ENCODE data around the gene MESD.

MESD gene

GRCh38 chr15:80953001-80953952 is 36.3 kb downstream of the MESD start:
- no peaks in the 10 kb centered on the region for H3K9me3 Mint-ChIP-seq
- peaks cover 18% of the 10 kb centered on the region for H3K36me3 Mint-ChIP-seq (ENCODE audit: low read depth)
- no peaks in the 10 kb centered on the region for H3K27me3 Mint-ChIP-seq (ENCODE audit: low read depth)
- peaks cover 8% of the 10 kb centered on the region for H3K4me1 Mint-ChIP-seq (ENCODE audit: low read depth)
- DNase-seq (ENCODE audit: low spot score), result no peak
- H3K4me3 Mint-ChIP-seq, result no peak overlapping the region
- no peak overlapping the region for H3K27ac Mint-ChIP-seq

DNA sequence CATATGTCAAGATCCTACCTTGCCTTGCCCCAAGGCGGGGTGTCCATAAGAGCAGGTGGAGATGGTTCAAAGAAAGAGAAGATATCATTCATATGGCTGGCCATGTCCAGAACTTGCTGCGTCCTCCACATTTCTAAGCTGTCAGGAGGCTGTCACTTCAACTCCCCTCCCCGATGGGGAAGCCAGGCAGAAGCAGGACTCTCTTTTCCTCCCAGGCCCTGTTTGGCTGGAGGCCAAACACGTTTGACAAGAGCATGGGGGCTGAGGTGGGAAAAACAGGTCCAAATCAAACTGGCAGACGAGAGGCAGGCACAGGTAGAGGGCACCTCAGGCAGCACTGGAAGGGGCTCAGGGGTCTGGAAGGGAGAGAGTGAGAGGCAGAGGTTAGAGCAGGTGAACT is 37.7 kb downstream of the MESD start:
- H3K4me1 Mint-ChIP-seq (ENCODE audit: low read depth), result peaks cover 3% of the 10 kb centered on the region
- H3K4me3 Mint-ChIP-seq, result no peak overlapping the region
- H3K27ac Mint-ChIP-seq, result no peak overlapping the region
- DNase-seq (ENCODE audit: low spot score), result no peak
- peaks cover 16% of the 10 kb centered on the region for H3K36me3 Mint-ChIP-seq (ENCODE audit: low read depth)
- H3K9me3 Mint-ChIP-seq, result no peaks in the 10 kb centered on the region
- H3K27me3 Mint-ChIP-seq (ENCODE audit: low read depth), result no peaks in the 10 kb centered on the region

GRCh38 chr15:80950291-80951078 is 39.1 kb downstream of the MESD start:
- Mint-ChIP-seq H3K27me3 (ENCODE audit: low read depth) (no peaks in the 10 kb centered on the region), H3K4me3 (no peak overlapping the region), H3K9me3 (no peaks in the 10 kb centered on the region), H3K27ac (no peak overlapping the region), H3K36me3 (ENCODE audit: low read depth) (peaks cover 19% of the 10 kb centered on the region), H3K4me1 (ENCODE audit: low read depth) (no peaks in the 10 kb centered on the region)
- DNase-seq (ENCODE audit: low spot score), result no peak

DNA sequence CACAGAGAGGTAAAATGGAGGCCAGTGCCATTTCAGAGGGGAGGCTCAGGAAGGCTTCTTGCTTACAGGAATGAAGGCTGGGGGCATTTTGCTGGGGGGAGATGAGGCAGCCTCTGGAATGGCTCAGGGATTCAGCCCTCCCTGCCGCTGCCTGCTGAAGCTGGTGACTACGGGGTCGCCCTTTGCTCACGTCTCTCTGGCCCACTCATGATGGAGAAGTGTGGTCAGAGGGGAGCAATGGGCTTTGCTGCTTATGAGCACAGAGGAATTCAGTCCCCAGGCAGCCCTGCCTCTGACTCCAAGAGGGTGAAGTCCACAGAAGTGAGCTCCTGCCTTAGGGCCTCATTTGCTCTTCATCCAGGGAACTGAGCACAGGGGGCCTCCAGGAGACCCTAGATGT is 39.9 kb downstream of the MESD start:
- Mint-ChIP-seq H3K4me3 (no peak overlapping the region), H3K27me3 (ENCODE audit: low read depth) (no peaks in the 10 kb centered on the region), H3K9me3 (no peaks in the 10 kb centered on the region), H3K27ac (no peak overlapping the region), H3K36me3 (ENCODE audit: low read depth) (peaks cover 19% of the 10 kb centered on the region), H3K4me1 (ENCODE audit: low read depth) (no peaks in the 10 kb centered on the region)
- DNase-seq (ENCODE audit: low spot score), result no peak

- Mint-ChIP-seq H3K4me1 (ENCODE audit: low read depth) (no peaks in the 10 kb centered on the region), H3K9me3 (no peaks in the 10 kb centered on the region), H3K36me3 (ENCODE audit: low read depth) (peaks cover 21% of the 10 kb centered on the region), H3K27ac (no peak overlapping the region), H3K4me3 (no peak overlapping the region), H3K27me3 (ENCODE audit: low read depth) (no peaks in the 10 kb centered on the region)
- DNase-seq (ENCODE audit: low spot score), result no peak
These were observed 40.8 kb downstream of the MESD start for GRCh38 chr15:80948651-80949292.

DNA sequence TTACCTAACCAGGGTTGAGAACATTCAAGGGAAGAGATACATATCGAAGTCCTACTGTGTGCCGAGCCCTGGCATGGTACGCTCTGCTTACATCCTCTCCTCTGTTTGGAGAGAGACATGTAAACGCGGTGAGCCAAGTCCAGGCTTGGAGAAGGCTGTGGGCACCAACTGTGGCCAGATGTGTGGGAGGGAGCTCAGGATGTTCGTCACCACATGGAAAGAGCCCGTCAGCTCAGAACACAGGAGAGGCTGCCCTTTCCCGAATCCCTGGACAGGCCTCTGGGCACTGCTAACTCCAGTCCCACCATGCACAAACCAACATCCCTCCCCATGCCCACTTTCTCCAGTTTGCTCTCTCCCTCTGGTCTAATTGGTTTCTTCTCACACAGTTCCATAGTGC is 43.0 kb downstream of the MESD start:
- H3K4me3 Mint-ChIP-seq, result no peak overlapping the region
- H3K36me3 Mint-ChIP-seq (ENCODE audit: low read depth), result peaks cover 16% of the 10 kb centered on the region
- no peak overlapping the region for H3K27ac Mint-ChIP-seq
- DNase-seq (ENCODE audit: low spot score), result no peak
- H3K27me3 Mint-ChIP-seq (ENCODE audit: low read depth), result no peaks in the 10 kb centered on the region
- H3K4me1 Mint-ChIP-seq (ENCODE audit: low read depth), result no peaks in the 10 kb centered on the region
- no peaks in the 10 kb centered on the region for H3K9me3 Mint-ChIP-seq

DNA sequence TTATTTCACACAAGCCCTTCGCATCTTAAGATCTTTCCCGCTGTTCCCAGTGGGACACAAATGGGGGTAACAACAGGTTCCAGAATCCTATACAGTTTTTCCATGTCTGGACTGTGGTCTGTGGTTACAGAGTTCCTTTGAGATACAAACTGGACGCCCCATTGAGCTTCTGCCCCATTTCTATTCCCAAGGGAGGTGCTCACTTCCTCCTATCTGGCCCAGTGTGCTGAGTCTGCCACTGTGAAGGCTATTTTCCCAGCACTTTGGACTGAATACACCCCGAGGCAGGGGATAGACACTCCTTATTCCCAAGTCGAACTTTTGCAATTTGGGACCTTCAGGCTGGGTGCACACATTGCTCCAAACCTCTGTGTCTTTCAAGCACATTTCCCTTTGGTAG is 44.0 kb downstream of the MESD start:
- DNase-seq (ENCODE audit: low spot score), result no peak
- Mint-ChIP-seq H3K4me3 (no peak overlapping the region), H3K27me3 (ENCODE audit: low read depth) (no peaks in the 10 kb centered on the region), H3K4me1 (ENCODE audit: low read depth) (no peaks in the 10 kb centered on the region), H3K27ac (no peak overlapping the region), H3K9me3 (no peaks in the 10 kb centered on the region), H3K36me3 (ENCODE audit: low read depth) (peaks cover 14% of the 10 kb centered on the region)

- H3K9me3 Mint-ChIP-seq, result no peaks in the 10 kb centered on the region
- no peaks in the 10 kb centered on the region for H3K27me3 Mint-ChIP-seq (ENCODE audit: low read depth)
- no peak overlapping the region for H3K27ac Mint-ChIP-seq
- H3K4me3 Mint-ChIP-seq, result no peak overlapping the region
- no peak for DNase-seq (ENCODE audit: low spot score)
- H3K36me3 Mint-ChIP-seq (ENCODE audit: low read depth), result peaks cover 12% of the 10 kb centered on the region
- no peaks in the 10 kb centered on the region for H3K4me1 Mint-ChIP-seq (ENCODE audit: low read depth)
These were observed 44.8 kb downstream of the MESD start for GRCh38 chr15:80944818-80945217.

- peaks cover 11% of the 10 kb centered on the region for H3K36me3 Mint-ChIP-seq (ENCODE audit: low read depth)
These were observed 46.7 kb downstream of the MESD start for GRCh38 chr15:80942746-80943565.

GRCh38 chr15:80942266-80942665 is 47.4 kb downstream of the MESD start:
- no peaks in the 10 kb centered on the region for H3K4me1 Mint-ChIP-seq (ENCODE audit: low read depth)
- H3K4me3 Mint-ChIP-seq, result no peak overlapping the region
- H3K27me3 Mint-ChIP-seq (ENCODE audit: low read depth), result no peaks in the 10 kb centered on the region
- H3K36me3 Mint-ChIP-seq (ENCODE audit: low read depth), result peaks cover 9% of the 10 kb centered on the region
- H3K27ac Mint-ChIP-seq, result no peak overlapping the region
- H3K9me3 Mint-ChIP-seq, result no peaks in the 10 kb centered on the region
- DNase-seq (ENCODE audit: low spot score), result no peak

More at GRCh38 chr15:80942746-80943565, 46.7 kb downstream of the MESD start:
- Mint-ChIP-seq H3K27me3 (ENCODE audit: low read depth) (no peaks in the 10 kb centered on the region), H3K27ac (no peak overlapping the region), H3K9me3 (no peaks in the 10 kb centered on the region), H3K4me3 (no peak overlapping the region), H3K4me1 (ENCODE audit: low read depth) (no peaks in the 10 kb centered on the region)
- DNase-seq (ENCODE audit: low spot score), result no peak

- no peak overlapping the region for H3K4me3 Mint-ChIP-seq
- H3K9me3 Mint-ChIP-seq, result no peaks in the 10 kb centered on the region
- no peak overlapping the region for H3K27ac Mint-ChIP-seq
- H3K36me3 Mint-ChIP-seq (ENCODE audit: low read depth), result peaks cover 7% of the 10 kb centered on the region
- H3K4me1 Mint-ChIP-seq (ENCODE audit: low read depth), result no peaks in the 10 kb centered on the region
- no peaks in the 10 kb centered on the region for H3K27me3 Mint-ChIP-seq (ENCODE audit: low read depth)
- no peak for DNase-seq (ENCODE audit: low spot score)
These were observed 48.8 kb downstream of the MESD start for GRCh38 chr15:80940851-80941250.

- Mint-ChIP-seq H3K4me1 (ENCODE audit: low read depth) (no peaks in the 10 kb centered on the region), H3K4me3 (no peak overlapping the region), H3K27me3 (ENCODE audit: low read depth) (no peaks in the 10 kb centered on the region), H3K36me3 (ENCODE audit: low read depth) (peaks cover 6% of the 10 kb centered on the region), H3K27ac (no peak overlapping the region), H3K9me3 (no peaks in the 10 kb centered on the region)
- no peak for DNase-seq (ENCODE audit: low spot score)
These were observed 49.3 kb downstream of the MESD start for GRCh38 chr15:80940331-80940730.

GRCh38 chr15:80939216-80939615 is 50.4 kb downstream of the MESD start:
- DNase-seq (ENCODE audit: low spot score), result no peak
- peaks cover 6% of the 10 kb centered on the region for H3K36me3 Mint-ChIP-seq (ENCODE audit: low read depth)
- peaks cover 8% of the 10 kb centered on the region for H3K4me1 Mint-ChIP-seq (ENCODE audit: low read depth)
- no peaks in the 10 kb centered on the region for H3K27me3 Mint-ChIP-seq (ENCODE audit: low read depth)
- no peak overlapping the region for H3K4me3 Mint-ChIP-seq
- H3K27ac Mint-ChIP-seq, result no peak overlapping the region
- H3K9me3 Mint-ChIP-seq, result no peaks in the 10 kb centered on the region

All from T-helper 2 cell treated with Interferon-gamma antibody and Interleukin-4, amounts not matched to agents 5 μg/mL and 100 μg/mL, for 36 hours (primary cell).